Spinal cord (tissue), 10 donors: Measurements from ENCODE around the gene PCDH9. TPM values are rescaled to one million over a fixed set of nuclear protein-coding genes. Genes with fewer than 3 reads are reported as not detected.
A peak's percentile ranks its signal among the peaks of the same experiment; 100 is the strongest.

Source experiments
- DNase-seq, 6 donors: peaks; one replicate each; pipeline versions ENCODE4 v3.0.0 to v3.0.0-alpha.2; 2013 to 2015; ENCODE audit warnings: low spot score in 6 of 6, low read depth in 4 of 6
- H3K27ac ChIP-seq: one replicate; pipeline ENCODE4 v1.5.1; 2013; ENCODE audit warnings: low read depth, low read length, control low read depth
- H3K27me3 ChIP-seq: one replicate; pipeline ENCODE4 v1.6.1; 2013; ENCODE audit warnings: low read length; ENCODE audit not compliant: control insufficient read depth, insufficient read depth
- H3K36me3 ChIP-seq: one replicate; pipeline ENCODE4 v1.6.1; 2013; ENCODE audit warnings: low read length; ENCODE audit not compliant: control insufficient read depth, insufficient read depth
- H3K4me1 ChIP-seq: one replicate; pipeline ENCODE4 v1.6.1; 2013; ENCODE audit warnings: low read length; ENCODE audit not compliant: control insufficient read depth, insufficient read depth
- H3K4me3 ChIP-seq: one replicate; pipeline ENCODE4 v1.5.1; 2013; ENCODE audit warnings: low read depth, low read length, control low read depth
- H3K9me3 ChIP-seq: one replicate; pipeline ENCODE4 v1.6.1; 2013; ENCODE audit warnings: low read length; ENCODE audit not compliant: control insufficient read depth, insufficient read depth
- WGBS: methylation state at CpG from one replicate; pipeline ENCODE4 v1.1.5; 2013; ENCODE audit warnings: missing lambda C conversion rate; ENCODE audit not compliant: insufficient coverage; 5-methylcytosine and 5-hydroxymethylcytosine counted together
- polyA plus RNA-seq, 2 donors: library from polyadenylated mRNA; unstranded; fragments of 120-200 nt; gene quantifications; one replicate each; pipeline ENCODE4 v1.2.1, GENCODE V29; 2013; ENCODE audit not compliant: insufficient read length in 2 of 2
- total RNA-seq, 2 donors: library from RNA; depleted of rRNA in 1 of 2; stranded (reverse); fragments of 120-200 nt in 1 of 2; fragments of >200 nt in 1 of 2; gene quantifications; one replicate each; pipeline versions ENCODE4 v1.2.3 to v1.2.4, GENCODE V29; 2013 to 2014
- donor health status: healthy.

The PCDH9 gene
- total and polyA plus RNA-seq, 4 donors: 37.6 to 180 (median 60.7) TPM

DNA sequence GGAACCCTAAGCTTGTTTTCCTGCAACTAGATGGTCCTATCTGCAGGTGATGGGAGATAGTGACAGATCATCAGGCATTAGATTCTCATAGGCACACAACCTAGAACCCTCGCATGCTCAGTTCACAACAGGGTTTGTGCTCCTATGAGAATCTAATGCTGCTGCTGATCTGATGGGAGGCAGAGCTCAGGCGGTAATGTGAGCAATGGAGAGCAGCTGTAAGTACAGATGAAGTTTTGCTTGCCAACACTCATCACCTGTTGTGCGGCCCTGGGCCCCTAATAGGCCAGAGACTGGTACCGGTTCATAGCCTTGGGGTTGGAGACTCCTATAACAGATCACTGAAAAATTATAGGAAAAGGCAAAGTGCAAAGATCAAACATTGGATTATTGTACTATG lies 267.2 kb downstream of the PCDH9 start:
- Histone ChIP-seq H3K9me3 (no peaks in the 10 kb centered on the region), H3K36me3 (no peaks in the 10 kb centered on the region), H3K27ac (no peak overlapping the region), H3K4me3 (no peak overlapping the region), H3K4me1 (no peaks in the 10 kb centered on the region), H3K27me3 (no peaks in the 10 kb centered on the region)
- DNase-seq: no peak
- WGBS: 88% methylated on average over 1 of the region's 4 CpGs

DNA sequence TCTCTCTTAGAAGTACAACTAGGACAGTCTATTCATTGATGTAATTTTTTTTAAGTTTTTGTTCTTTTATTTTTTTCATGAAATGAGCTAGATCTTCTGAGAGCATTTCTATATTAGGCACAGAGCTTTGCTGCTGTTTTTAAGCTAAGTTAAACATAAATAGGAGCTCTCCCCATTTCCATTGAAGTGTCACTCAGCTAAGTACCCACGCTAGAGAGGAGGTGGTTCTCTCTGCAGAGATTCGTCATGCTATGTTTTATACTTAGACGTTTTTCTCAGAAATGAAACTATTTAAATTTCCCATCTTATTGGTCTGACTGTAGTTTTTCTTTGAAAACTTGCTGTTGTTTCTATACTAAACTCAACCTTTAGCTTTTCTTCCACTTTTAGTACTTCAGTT lies 271.5 kb downstream of the PCDH9 start:
- DNase-seq: no peak
- WGBS: no CpG with 5 or more reads among the region's 3 CpGs
- H3K4me3 ChIP-seq: no peak overlapping the region
- no peaks in the 10 kb centered on the region for H3K36me3 ChIP-seq
- H3K9me3 ChIP-seq: no peaks in the 10 kb centered on the region
- no peak overlapping the region for H3K27ac ChIP-seq
- H3K27me3 ChIP-seq: no peaks in the 10 kb centered on the region
- H3K4me1 ChIP-seq: no peaks in the 10 kb centered on the region

DNA sequence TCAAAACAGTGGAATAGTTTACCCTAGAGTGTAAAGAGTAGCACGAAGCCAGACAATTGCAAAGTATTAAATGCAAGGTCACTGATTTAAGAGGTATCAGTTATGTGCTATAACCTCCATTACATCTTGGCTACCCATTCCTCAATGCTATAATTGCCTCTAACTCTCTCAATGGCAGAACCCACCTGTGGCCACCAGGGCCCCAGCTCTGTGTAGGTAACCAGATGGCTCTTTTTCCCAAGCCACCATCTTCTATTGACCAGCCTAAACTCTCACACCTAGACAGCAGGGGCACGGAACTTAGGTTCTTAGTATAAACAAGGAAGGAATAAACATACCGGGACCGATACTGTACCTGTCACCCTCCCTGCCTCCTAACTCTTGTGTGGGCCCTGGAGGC lies 277.6 kb downstream of the PCDH9 start:
- WGBS: 87% methylated on average over 3 of the region's 4 CpGs
- Histone ChIP-seq H3K9me3 (no peaks in the 10 kb centered on the region), H3K36me3 (no peaks in the 10 kb centered on the region), H3K4me1 (no peaks in the 10 kb centered on the region), H3K4me3 (no peak overlapping the region), H3K27me3 (no peaks in the 10 kb centered on the region), H3K27ac (no peak overlapping the region)
- DNase-seq: no peak

DNA sequence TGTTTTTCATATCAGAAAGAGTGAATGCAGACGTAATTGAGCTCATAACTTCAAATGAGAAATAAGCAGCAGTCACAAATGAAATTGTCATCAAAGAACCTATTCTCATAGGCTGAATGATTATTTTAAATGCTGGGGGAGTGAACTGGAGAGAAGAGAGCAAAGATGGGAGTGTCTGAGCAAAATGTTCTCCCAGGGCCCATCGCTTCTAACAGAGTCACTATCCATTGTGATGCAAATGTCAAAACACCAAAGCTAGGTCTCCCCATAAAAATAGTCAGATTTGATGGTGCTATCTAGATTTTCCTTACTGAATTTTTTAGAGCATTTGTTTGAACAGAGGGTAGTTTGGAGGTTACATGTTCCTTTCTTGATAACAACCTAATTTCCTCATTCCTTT lies 278.7 kb downstream of the PCDH9 start:
- Histone ChIP-seq H3K27me3 (no peaks in the 10 kb centered on the region), H3K4me1 (no peaks in the 10 kb centered on the region), H3K4me3 (no peak overlapping the region), H3K36me3 (no peaks in the 10 kb centered on the region), H3K9me3 (no peaks in the 10 kb centered on the region), H3K27ac (no peak overlapping the region)
- no peak for DNase-seq
- no CpG with 5 or more reads among the region's 2 CpGs for WGBS

DNA sequence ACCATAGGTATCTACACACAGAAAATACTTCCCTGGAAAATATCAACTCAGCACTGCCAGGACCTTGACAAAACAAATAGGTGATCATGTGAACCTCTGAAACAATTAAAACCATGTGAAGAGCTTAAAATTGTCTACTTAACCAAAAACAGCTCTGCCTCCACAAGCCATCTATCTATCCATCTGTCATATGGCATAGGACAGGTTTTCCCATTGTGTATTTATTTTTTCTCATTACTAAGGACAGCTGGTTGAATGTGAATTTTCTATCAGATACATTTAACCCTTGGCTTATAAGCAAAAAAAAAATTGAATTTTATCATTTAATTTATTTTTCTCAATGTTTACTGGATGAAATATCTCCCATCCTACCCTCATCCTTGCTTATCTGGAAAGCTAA lies 279.5 kb downstream of the PCDH9 start:
- Histone ChIP-seq H3K9me3 (no peaks in the 10 kb centered on the region), H3K27ac (no peak overlapping the region), H3K4me3 (no peak overlapping the region), H3K36me3 (no peaks in the 10 kb centered on the region), H3K27me3 (no peaks in the 10 kb centered on the region), H3K4me1 (no peaks in the 10 kb centered on the region)
- no peak for DNase-seq

DNA sequence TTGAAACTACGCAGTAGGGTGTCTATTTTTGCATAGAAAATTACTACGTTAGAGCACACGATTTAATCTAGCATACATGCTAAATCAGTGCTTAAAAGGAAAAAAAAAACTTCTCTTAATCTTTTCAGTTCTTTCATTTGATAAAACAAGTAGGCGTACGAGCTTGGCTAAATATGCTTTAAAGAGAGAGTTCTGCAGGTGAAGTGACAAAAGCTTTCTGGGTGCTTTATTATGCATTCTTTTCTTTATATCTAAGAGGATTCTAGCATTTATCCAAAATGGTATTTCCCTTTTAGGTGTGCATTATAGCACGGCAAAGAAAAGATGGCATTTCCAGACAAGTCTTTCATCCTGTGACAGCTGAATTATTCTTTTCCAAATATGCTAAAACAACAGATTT lies 281.2 kb downstream of the PCDH9 start:
- Histone ChIP-seq H3K9me3 (no peaks in the 10 kb centered on the region), H3K27ac (no peak overlapping the region), H3K4me1 (no peaks in the 10 kb centered on the region), H3K36me3 (no peaks in the 10 kb centered on the region), H3K27me3 (no peaks in the 10 kb centered on the region), H3K4me3 (no peak overlapping the region)
- peak in 1 of 6 donors; percentile 24 for DNase-seq
- WGBS: no CpG with 5 or more reads among the region's 6 CpGs

DNA sequence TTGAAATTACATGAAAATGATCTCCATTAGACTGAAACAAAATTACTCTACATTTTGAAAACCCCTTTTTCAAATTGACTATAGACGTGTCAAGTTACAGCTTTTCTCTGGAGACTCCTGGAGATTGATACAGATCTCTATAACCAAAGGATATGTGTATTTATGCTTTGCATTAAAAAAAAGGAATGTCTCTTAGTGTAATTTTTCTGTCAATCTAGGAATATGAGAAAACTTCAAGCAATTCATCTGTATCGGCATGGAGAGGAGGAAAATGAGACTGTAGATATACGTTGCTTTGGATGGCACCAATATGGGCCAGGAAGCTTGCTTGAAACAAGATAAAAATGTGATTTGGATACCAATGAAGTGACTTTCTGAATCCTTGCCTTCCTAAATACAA lies 286.6 kb downstream of the PCDH9 start:
- Histone ChIP-seq H3K9me3 (no peaks in the 10 kb centered on the region), H3K4me1 (no peaks in the 10 kb centered on the region), H3K36me3 (no peaks in the 10 kb centered on the region), H3K27ac (no peak overlapping the region), H3K4me3 (no peak overlapping the region), H3K27me3 (no peaks in the 10 kb centered on the region)
- no CpG with 5 or more reads among the region's 3 CpGs for WGBS
- no peak for DNase-seq

DNA sequence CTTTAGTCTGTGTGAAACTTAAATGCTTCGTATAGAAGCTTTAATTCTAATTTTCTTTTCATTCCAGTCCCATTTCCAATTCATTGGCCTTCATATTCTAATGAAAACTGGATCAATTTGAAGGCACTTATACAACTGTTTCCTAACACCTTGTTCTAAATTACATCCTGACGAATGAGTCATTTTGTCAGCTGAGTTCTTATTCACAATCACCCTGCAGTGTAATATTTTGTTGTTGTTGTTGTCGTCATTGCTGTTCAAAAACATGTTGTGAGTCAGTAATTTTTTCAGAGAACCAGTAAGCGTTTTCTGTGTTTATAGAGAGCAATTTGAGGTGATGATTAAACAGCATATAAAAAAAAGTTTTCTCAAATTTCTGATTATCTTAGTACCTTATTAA lies 290.0 kb downstream of the PCDH9 start:
- no peak for DNase-seq
- Histone ChIP-seq H3K9me3 (no peaks in the 10 kb centered on the region), H3K4me1 (no peaks in the 10 kb centered on the region), H3K27ac (no peak overlapping the region), H3K36me3 (no peaks in the 10 kb centered on the region), H3K4me3 (no peak overlapping the region), H3K27me3 (no peaks in the 10 kb centered on the region)
- 100% methylated on average over 1 of the region's 4 CpGs for WGBS

DNA sequence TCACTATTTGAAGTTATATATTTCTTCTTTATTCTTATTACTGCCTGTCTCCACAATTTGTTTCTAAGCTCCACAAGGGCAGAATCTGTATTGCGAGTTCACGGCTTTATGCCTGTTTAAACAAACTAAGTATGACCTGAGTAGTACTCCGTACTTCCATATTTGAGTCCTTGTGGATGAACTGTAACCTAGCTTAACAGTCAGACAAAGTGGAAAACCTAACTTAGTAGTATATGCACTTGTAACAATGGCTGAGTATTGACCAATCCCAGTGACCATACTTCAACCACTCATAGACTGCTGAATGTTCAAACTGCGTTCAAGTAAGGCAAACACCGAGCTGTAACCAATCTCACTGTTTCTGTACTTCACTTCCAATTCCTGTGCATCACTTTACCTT lies 292.7 kb downstream of the PCDH9 start:
- WGBS: 100% methylated on average over 3 of the region's 5 CpGs
- Histone ChIP-seq H3K9me3 (no peaks in the 10 kb centered on the region), H3K4me1 (no peaks in the 10 kb centered on the region), H3K27me3 (no peaks in the 10 kb centered on the region), H3K4me3 (no peak overlapping the region), H3K36me3 (no peaks in the 10 kb centered on the region), H3K27ac (no peak overlapping the region)
- no peak for DNase-seq

DNA sequence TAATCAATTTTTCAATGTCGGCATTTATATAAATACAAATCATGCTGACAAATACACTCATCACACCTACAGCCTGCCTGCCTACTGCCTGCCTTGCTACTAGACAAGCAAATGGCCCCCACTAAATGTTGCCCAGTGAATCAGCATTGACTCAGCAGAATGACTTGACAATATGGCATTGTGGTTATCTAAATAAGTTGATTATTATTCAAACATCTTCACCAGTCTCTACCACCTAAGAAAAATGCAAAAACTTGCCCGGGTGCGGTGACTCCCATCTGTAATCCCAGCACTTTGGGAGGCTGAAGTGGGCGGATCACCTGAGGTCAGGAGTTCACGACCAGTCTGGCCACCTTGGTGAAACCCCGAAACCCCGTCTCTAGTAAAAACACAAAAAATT lies 296.1 kb downstream of the PCDH9 start:
- H3K4me3 ChIP-seq: no peak overlapping the region
- DNase-seq: no peak
- 96% methylated on average over 4 of the region's 7 CpGs for WGBS

More for the DNA sequence above, 296.1 kb downstream of the PCDH9 start:
- H3K9me3 ChIP-seq: no peaks in the 10 kb centered on the region
- no peaks in the 10 kb centered on the region for H3K36me3 ChIP-seq
- no peak overlapping the region for H3K27ac ChIP-seq
- no peaks in the 10 kb centered on the region for H3K27me3 ChIP-seq
- H3K4me1 ChIP-seq: no peaks in the 10 kb centered on the region
